Gastroesophageal sphincter (tissue), 4 donors: ENCODE data around the gene IL25. TPM values are rescaled to one million over a fixed set of nuclear protein-coding genes. Genes with fewer than 3 reads are reported as not detected.

Experiments used
- ATAC-seq: fragments of 150-250 bp; one replicate; pipeline ENCODE4 v1.9.1; 2016; ENCODE audit warnings: mild to moderate bottlenecking, moderate library complexity
- H3K27ac ChIP-seq, 4 donors: fragments of 200-600 bp; sonication (generic) in 3 of 4; 1 replicate in 3 of 4; 2 replicates in 1 of 4; pipeline ENCODE4 v1.5.1; 2016 to 2019
- H3K27me3 ChIP-seq: fragments of 200-600 bp; sonication (generic); one replicate; pipeline ENCODE4 v1.5.1; 2019
- H3K36me3 ChIP-seq, 2 donors: fragments of 200-600 bp; sonication (generic); one replicate each; pipeline ENCODE4 v1.5.1; 2019; ENCODE audit warnings: control low read depth in 1 of 2
- H3K4me1 ChIP-seq, 3 donors: fragments of 200-600 bp; sonication (generic); 1 replicate in 2 of 3; 2 replicates in 1 of 3; pipeline ENCODE4 v1.5.1; 2016 to 2019; ENCODE audit warnings: control low read depth in 2 of 3
- H3K4me3 ChIP-seq, 2 donors: fragments of 200-600 bp; sonication (generic); one replicate each; pipeline ENCODE4 v1.5.1; 2019; ENCODE audit warnings: mild to moderate bottlenecking in 1 of 2, moderate library complexity in 1 of 2
- H3K9me3 ChIP-seq, 3 donors: fragments of 200-600 bp; sonication (generic); one replicate each; pipeline ENCODE4 v1.5.1; 2017 to 2019; ENCODE audit warnings: control low read depth in 2 of 3
- EP300 ChIP-seq: sonication (generic); formaldehyde crosslinking; IDR thresholded peaks from one replicate; pipeline ENCODE4 v1.6.1; 2017; ENCODE audit warnings: antibody characterized with exemption, mild to moderate bottlenecking
- POLR2A ChIP-seq, 2 donors: fragments of 450-650 bp; IDR thresholded peaks; one replicate each; pipeline ENCODE4 v1.6.1; 2017; ENCODE audit warnings: antibody characterized with exemption in 2 of 2, mild to moderate bottlenecking in 2 of 2, moderate library complexity in 1 of 2
- POLR2AphosphoS5 ChIP-seq: sonication (generic); formaldehyde crosslinking; IDR thresholded peaks from one replicate; pipeline ENCODE4 v1.6.1; 2017; ENCODE audit warnings: antibody characterized with exemption
- WGBS, 2 donors: methylation state at CpG; one replicate each; pipeline ENCODE4 v1.1.5; 2018; ENCODE audit warnings: low coverage in 1 of 2; 5-methylcytosine and 5-hydroxymethylcytosine counted together
- total RNA-seq, 4 donors: library from RNA; depleted of rRNA; stranded (reverse); fragments of >200 nt; gene quantifications; one replicate each; pipeline ENCODE4 v1.1.0, GENCODE V29; 2016
- TF ChIP-seq, protein P1 (sequence below), 4 experiments: fragments of 200-600 bp in 2 of 4; fragments of 450-650 bp in 2 of 4; sonication (generic) in 1 of 4; IDR thresholded peaks; one replicate each; pipeline ENCODE4 v1.5.1; 2017 to 2019; ENCODE audit warnings: antibody characterized with exemption in 4 of 4, mild to moderate bottlenecking in 2 of 4, moderate library complexity in 2 of 4

IL25 gene
- total RNA-seq, 4 donors from 2014 or later: not detected

GRCh38 chr14:23413681-23414080 lies 41.1 kb downstream of the IL25 start:
- 90 to 95% methylated on average over 3 to 14 of the region's 16 CpGs for WGBS, 2 donors
- no peak for ATAC-seq
- H3K27me3 ChIP-seq: peaks cover 15% of the 10 kb centered on the region
- no peaks in the 10 kb centered on the region for H3K4me1 ChIP-seq
- H3K27ac ChIP-seq: no peak overlapping the region
- no peaks in the 10 kb centered on the region for H3K36me3 ChIP-seq
- no peak overlapping the region for H3K4me3 ChIP-seq
- TF ChIP-seq POLR2A (IDR thresholded peaks at IDR 0.05) (no peak), POLR2AphosphoS5 (no peak), EP300 (no peak)
- TF ChIP-seq, protein P1, sequence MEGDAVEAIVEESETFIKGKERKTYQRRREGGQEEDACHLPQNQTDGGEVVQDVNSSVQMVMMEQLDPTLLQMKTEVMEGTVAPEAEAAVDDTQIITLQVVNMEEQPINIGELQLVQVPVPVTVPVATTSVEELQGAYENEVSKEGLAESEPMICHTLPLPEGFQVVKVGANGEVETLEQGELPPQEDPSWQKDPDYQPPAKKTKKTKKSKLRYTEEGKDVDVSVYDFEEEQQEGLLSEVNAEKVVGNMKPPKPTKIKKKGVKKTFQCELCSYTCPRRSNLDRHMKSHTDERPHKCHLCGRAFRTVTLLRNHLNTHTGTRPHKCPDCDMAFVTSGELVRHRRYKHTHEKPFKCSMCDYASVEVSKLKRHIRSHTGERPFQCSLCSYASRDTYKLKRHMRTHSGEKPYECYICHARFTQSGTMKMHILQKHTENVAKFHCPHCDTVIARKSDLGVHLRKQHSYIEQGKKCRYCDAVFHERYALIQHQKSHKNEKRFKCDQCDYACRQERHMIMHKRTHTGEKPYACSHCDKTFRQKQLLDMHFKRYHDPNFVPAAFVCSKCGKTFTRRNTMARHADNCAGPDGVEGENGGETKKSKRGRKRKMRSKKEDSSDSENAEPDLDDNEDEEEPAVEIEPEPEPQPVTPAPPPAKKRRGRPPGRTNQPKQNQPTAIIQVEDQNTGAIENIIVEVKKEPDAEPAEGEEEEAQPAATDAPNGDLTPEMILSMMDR (IDR thresholded peaks at IDR 0.05): no peak
- H3K9me3 ChIP-seq: no peaks in the 10 kb centered on the region

- Histone ChIP-seq H3K9me3 (no peaks in the 10 kb centered on the region), H3K27ac (no peak overlapping the region), H3K4me3 (no peak overlapping the region), H3K4me1 (no peaks in the 10 kb centered on the region), H3K27me3 (peaks cover 15% of the 10 kb centered on the region), H3K36me3 (no peaks in the 10 kb centered on the region)
- no peak for ATAC-seq
- WGBS, 2 donors: 43% methylated on average over 3 of the region's 3 CpGs; no CpG with 5 or more reads in 1 of the 2 donors
- TF ChIP-seq, protein P1 (IDR thresholded peaks at IDR 0.05): no peak
- TF ChIP-seq EP300 (no peak), POLR2A (IDR thresholded peaks at IDR 0.05) (no peak), POLR2AphosphoS5 (no peak)
These were observed 41.6 kb downstream of the IL25 start for GRCh38 chr14:23414254-23414653.

DNA sequence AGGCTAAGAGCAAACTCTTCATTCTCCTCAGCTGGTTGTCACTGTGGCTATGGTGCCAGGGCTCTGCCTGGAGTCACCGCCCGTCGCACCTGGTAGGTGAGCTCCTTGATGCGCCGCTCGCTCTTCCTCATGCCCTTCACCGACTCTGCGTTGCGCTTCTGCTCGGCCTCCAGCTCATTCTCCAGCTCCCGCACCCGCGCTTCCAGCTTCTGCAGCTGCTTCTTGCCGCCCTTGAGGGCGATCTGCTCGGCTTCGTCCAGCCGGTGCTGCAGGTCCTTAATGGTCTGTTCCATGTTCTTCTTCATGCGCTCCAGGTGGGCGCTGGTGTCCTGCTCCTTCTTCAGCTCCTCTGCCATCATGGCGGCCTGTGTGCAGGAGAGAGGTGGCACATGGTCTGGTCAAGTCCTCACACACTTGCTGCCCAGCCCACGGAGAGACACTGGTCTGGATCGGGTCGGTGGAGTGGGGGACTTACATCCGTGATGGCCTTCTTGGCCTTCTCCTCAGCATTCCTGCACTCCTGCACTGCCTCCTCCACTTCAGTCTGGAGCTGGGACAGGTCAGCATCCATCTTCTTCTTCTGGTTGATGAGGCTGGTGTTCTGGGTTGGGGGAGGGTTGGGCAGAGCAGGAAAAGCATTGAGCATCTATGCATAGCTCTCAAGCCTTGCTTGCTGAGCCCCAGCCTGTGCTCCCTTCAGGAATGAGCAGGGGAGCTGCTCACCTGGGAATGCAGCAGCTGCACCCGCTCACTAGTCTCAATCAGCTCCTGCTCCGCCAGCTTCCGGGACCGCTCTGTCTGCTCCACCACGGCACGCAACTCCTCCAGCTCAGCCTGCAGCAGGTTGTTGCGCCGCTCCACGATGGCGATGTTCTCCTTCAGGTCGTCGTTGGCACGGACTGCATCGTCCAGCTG lies 42.6 kb downstream of the IL25 start:
- Histone ChIP-seq H3K36me3 (no peaks in the 10 kb centered on the region), H3K9me3 (no peaks in the 10 kb centered on the region), H3K4me1 (no peaks in the 10 kb centered on the region), H3K27me3 (peaks cover 15% of the 10 kb centered on the region), H3K27ac (no peak overlapping the region), H3K4me3 (no peak overlapping the region)
- ATAC-seq: no peak
- 86 to 96% methylated on average over 5 to 13 of the region's 39 CpGs for WGBS, 2 donors
- TF ChIP-seq EP300 (no peak), POLR2A (IDR thresholded peaks at IDR 0.05) (no peak), POLR2AphosphoS5 (no peak)
- TF ChIP-seq, protein P1 (IDR thresholded peaks at IDR 0.05): no peak

DNA sequence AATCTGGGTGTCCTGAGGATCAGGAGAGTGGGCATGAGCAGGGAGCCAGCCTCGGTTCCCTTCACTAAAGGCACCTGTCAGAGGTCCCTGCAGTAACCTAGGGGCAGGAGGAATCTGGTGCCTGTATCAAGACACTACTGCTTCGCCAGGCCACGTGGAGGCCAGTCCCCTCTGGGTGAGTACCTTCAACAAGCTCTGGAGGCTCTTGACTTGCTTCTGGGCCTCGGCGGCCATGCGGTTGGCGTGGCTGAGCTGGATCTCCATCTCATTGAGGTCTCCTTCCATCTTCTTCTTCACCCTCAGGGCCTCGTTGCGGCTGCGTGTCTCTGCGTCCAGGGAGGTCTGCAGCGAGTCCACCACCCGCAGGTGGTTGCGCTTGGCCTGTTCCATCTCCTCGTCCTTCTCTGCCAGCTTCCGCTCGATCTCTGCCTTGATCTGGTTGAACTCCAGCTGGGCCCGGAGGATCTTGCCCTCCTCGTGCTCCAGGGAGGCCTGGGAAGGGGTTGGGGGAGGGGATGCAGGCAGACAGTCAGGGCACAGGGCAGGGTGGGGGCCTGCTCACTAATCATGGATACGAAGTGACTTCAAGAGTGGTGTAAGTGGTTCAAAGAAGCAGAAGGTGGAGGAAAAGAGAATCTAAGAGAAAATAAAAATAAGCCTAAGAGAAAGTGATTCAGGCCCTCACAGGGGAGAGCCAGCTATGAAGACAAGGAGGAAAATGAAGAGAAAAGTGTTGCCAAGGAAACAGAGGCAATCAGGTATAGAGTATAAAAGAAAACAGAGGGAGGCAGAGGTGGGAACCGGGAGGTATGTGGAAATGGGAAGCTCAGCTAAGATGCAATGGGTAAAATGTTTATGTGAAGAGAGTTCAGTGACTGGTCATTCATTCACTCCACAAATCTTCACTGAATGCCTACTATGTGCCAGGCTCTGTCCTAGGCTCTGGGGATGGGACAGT lies 43.5 kb downstream of the IL25 start:
- no peaks in the 10 kb centered on the region for H3K4me1 ChIP-seq
- H3K27me3 ChIP-seq: peaks cover 15% of the 10 kb centered on the region
- TF ChIP-seq POLR2AphosphoS5 (no peak), POLR2A (IDR thresholded peaks at IDR 0.05) (no peak), EP300 (no peak)
- TF ChIP-seq, protein P1 (IDR thresholded peaks at IDR 0.05): no peak
- no peak overlapping the region for H3K27ac ChIP-seq
- 38 to 67% methylated on average over 1 to 2 of the region's 21 CpGs for WGBS, 2 donors
- H3K36me3 ChIP-seq: no peaks in the 10 kb centered on the region
- H3K9me3 ChIP-seq: no peaks in the 10 kb centered on the region
- H3K4me3 ChIP-seq: no peak overlapping the region
- ATAC-seq: no peak
